HG03060 (cell line): ENCODE measurements around the gene SRXN1.

Experiments used
- ATAC-seq: cut with Tn5 transposase; IDR thresholded peaks from one replicate; pipeline ENCODE4 v1.9.1; 2021; ENCODE audit warnings: low read depth, moderate number of reproducible peaks; ENCODE audit not compliant: unreplicated experiment

Gene SRXN1

DNA sequence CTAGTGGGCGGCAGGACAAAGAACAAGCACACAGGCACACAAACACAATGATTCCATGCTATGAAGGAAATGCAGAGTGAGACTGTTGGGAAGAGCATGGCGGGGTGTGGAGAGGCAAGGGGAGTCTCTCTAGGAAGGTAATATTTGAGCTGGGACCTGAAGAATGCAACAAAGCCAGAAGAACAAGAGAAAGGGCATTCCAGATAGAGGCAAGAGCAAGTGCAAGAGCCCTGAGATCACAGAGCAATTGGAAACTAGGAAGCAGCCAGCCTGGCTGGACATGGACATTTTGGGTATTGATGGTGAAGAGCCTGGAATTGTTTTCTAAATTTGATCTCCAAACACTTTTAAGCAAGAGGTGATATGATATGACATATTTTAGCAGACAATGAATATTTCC is 15.4 kb downstream of the SRXN1 start:
- no peak for ATAC-seq

DNA sequence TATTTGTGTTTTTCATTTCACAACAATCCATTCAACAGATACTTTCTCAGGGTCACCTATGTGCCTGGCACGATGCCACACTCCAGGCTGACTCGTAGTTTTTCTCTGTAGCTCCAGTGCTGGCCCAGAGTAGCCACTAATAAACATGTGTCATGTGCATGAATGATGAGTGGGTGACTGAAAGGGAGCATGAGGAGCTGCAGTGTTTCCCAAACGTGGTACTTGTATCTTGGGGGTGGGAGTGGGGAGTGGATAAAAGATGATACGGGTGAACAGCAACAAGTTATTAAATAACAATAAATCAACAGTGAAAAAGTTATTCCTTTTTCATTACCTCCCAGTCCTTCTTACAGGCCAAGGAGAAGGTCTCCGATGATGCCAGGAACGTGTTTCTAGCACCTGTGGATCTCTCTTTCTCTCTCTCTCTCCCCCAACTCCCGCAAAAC is 17.1 kb downstream of the SRXN1 start:
- ATAC-seq, result no peak

DNA sequence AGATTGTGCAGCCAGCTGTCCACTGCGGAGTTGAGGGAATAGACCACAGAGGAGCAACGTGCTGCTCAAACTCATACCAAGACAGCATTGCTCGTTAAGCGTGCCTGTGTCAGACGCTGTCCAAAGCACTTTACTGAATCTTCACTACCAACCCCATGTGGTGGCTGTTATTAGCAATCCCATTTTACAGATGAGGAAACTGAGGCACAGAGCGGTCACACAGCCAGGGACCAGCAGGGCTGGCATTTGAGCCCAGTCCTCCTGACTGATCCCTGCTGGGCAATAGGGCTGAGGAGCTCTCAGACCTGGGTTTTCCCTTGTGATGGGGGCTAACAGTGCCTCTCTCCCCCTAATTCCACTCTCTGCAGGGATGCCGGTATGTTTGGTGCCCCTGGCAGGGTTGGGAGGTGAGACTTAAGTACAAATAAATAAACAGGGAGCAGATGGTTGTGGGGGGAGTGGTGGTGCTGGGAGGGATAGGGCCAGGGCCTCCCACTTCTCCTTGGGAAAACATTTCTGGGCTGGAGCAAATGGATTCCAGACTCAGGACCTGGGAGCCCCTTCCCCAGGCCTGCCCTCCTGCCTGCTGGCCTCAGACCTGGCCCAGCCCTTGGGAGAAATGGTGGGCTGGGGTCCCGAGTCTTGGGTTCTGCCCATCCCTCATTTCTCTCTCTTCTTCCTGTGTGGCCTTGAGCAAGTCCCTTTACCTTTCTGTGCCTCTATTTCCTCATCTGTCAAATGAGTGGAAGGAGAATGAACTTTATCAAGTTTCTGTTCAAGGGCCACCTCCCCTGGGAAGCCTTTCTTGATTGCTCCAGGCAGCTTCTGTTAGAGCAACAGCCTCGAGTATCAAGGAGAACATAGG is 17.7 kb downstream of the SRXN1 start:
- no peak for ATAC-seq

DNA sequence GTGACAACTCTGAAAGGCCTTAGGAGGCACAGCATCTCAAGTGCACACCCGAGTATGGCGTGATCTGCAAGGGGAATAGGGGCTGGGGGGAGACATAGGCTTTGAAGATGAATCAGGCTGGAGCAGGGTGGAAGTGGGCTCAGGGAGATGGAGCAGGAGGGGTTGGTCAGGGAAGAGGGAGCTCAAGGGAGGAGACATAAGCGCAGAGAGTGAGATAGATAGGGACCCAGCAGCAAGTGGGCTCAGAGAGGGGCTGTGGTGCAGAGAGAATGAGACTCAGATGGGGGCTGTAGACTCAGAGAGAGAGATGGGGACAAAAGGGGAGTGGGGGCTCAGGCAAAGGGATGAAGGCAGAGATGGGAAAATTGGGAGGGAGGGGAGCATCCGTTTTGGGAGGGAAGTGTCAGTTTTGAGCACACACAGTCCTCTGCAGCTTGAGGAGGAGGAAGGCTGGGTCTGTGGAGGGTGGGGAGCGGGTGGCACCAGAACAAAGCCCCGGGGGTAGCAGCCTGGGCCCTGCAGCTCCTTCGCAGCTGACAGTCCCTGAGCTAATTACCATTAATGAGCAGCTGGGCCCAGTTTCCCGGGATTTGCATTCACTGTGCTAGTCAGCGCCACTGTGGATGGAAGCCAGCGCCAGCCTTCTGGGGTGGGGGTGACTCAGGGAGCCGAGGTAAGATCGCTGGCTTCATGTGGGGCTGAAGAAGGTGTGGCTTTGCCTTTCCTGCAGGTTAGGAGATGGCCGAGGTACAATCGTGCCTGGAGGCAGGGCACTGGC is 18.7 kb downstream of the SRXN1 start:
- ATAC-seq, result no peak

DNA sequence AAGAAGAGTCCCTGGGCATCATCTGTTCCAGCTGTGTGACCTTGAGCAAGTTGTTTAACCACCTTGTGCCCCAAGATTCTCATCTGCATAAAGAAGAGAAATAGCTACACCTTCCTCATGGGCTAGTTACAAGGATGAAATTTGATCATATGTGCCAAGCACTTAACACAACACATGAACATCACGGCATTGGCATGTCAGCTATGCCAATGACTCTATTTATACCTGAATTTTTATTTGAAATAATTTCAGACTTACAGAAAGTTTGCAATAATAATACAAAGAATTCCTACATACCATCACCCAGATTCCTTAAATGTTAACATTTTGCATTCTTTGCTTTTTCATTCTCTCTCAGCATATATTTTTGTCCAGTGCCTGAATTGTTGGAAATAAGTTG is 21.9 kb downstream of the SRXN1 start:
- no peak for ATAC-seq

DNA sequence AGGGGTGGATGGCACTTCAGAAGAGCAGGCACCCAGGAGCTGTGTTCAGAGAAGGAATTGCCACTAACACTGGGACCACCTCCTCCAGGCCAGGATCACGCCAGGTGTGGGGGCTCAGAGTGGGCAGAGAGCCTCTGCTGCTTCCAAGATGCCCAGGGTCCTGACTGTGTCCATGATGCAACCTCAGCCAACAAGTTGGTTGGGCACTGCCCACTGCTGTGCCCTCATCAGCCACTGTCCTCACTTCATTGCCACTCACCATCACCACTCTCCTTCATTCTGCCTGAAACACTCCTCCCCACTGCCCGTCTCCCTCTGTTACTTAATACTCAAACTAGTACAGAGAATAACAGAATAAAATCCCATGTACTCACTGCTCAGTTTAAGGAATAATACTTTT is 26.4 kb downstream of the SRXN1 start:
- ATAC-seq, result no peak

DNA sequence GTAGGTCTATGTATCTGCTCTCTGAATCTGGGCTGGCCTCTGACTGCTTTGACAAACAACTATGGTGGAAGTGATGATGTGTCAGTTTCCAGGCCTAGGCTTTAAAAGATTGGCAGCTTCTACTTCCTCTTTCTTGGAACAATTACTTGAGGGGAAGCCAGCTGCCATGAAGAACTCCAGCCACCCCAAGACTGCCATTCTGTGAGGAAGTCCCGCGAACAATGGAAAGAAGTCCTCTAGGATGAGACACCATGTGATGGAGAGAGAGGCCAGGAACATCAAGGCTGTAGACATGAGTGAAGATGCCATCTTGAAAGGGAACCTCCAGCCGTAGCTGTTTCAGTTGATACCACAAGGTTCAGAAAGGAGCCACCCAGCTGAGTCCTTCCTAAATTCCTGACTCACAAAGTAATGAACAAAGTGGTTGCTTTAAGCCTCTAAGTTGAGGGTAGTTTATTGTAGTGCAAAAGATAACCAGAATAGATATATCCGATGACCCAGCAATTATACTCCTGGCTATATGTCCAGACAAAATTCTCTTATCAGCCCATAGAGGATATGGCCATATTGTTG is 27.6 kb downstream of the SRXN1 start:
- no peak for ATAC-seq

DNA sequence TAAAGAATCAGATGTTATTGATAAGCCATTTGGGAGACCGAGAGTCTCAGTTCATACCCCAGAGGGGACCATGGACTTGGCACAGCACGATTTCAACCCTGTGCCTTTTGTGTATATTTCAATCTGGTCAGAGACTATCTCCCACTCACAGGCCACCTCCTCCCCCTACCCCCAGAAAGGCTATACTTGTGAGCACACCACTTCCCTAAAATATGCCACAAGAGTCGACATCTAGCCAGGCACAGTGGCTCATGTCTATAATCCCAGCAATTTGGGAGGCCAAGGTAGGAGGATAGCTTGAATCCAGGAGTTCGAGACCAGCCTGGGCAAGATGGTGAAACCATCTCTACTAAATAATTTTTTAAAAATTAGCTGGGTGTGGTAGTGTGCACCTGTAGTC is 29.3 kb downstream of the SRXN1 start:
- ATAC-seq, result no peak

DNA sequence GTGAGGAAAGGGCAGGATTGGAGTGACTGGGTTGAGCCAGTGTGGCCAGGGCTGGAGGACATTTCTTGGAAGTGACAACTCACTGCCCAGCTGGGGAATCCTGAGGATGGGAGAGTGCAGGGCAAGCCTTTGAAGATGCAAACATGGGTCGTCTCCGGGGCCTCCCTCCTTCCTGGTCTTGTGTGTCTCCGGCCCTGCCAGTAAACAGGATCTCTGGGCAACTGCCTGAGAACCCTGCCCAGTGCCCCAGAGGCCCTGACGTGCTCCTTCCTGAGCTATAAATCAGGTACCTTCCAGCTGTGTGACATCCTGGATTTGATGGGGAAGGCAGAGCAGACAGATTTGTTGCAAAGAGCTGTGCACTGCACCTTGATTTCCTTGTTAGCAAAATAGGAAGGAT is 30.0 kb downstream of the SRXN1 start:
- no peak for ATAC-seq

DNA sequence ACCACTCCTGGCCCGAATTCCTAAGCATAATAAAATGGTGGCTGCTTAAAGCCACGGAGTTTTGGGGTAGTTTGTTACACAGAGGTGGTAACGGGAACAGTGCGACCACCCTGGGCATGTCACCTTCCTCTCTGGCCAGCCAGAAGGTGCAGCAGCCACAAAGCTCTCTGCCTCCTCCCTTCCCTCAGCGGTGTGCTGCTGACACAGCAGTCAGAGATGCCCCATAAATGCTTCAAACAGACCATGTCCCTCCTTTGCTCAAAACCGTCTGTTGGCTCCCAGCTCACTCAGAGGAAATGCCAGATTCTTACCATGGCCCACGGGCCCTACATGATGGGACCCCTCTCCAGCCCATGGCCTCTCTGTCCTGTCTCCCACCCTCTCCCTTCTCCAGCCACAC is 30.8 kb downstream of the SRXN1 start:
- no peak for ATAC-seq

DNA sequence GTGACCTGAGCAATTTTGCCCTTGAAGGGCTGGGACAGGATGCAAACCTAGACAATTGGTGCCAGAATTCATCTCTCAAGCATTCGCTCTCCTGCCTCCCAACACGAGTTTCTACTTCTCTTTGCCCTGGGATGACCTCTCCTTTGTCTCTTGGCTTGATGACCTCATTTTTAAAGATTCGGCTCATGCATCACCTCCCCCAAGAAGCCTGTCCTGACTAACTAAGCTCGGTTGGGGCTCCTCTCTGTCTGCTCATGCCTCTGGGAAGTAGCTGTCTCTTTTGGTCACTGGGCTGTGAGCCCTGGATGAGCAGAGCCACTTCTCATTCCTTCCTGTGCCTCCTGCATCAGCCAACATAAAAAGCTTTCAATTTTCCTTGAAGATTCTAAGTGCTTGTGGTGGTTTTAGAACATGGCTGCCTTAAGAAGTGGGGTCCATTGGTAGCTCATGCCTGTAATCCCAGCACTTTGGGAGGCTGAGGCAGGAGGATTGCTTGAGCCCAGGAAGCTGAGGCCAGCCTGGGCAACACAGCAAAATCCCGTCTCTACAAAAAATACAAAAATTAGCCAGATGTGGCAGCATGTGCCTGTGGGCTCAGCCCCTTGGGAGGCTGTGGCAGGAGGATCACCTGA is 31.8 kb downstream of the SRXN1 start:
- no peak for ATAC-seq

DNA sequence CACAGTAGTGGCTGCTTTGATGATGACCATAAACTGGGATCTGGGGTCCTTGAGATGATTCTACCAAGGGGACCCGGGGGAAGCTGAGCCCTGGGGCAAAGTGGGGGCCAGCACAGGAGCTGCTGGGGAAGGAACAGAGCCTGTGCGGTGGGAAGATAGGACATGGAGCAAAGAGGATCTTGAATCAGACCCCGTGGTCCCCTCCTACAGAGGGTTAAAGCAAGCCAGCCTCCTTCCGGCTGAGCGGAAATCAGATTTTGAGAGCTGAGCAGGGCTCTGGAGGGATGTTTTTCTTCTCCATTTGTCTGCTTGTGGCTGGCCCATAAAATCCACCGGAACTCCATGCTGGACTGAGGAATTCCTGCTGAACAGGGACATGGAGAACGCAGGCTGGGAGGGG is 32.8 kb downstream of the SRXN1 start:
- no peak for ATAC-seq

DNA sequence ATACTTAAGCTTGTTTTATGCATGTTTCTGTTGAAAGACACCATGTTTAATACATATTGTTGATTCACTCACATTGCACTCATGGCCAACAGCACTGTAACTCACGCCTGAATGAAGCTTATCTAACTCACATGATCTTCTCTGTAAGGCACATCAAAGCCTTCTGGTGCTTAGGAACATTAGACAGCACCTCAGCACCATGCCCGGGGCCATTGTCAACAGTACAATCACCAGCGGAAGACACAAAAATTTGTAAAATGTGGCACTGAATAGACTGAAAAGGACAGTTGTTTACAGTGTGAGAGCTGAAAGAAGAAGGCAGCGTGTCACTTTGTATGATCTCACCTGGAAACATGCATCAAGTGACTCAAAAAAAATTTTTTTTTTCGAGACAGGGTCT is 34.0 kb downstream of the SRXN1 start:
- ATAC-seq, result no peak

DNA sequence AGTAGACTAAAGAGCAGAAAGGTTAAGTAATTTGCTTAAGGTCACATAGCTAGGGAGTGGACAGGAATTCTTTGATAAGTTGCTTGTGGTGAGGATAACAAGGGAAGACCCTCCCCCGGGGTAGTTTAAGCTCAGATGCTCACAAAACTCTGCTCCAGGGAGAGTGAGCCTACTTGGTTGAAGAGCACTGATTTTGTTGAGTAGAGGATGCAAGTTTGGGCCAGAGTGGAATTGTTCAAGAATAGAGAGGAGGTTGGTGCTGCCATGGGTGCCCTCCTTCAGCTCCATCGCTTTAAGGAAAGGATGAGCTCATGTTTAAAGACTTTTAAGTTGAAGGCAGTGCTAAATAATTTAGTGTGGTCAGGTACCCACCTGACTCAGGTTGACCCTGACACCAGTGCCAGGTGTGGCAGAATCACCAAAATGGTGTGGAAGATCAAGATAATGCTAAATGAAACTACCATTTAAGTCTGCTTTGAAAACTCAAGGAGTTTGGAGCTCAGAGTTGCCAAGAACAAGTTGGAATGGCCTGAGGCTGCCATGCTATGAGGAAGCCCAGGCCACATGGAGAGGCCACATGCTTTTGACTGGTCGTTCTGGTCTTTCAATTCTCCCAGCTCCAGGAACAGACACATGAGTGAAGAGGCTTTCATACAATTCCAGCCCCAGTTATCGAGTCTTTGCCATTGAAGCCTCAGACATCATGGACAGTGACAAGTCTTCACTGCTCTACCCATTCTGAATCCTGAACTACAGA is 34.9 kb downstream of the SRXN1 start:
- no peak for ATAC-seq

DNA sequence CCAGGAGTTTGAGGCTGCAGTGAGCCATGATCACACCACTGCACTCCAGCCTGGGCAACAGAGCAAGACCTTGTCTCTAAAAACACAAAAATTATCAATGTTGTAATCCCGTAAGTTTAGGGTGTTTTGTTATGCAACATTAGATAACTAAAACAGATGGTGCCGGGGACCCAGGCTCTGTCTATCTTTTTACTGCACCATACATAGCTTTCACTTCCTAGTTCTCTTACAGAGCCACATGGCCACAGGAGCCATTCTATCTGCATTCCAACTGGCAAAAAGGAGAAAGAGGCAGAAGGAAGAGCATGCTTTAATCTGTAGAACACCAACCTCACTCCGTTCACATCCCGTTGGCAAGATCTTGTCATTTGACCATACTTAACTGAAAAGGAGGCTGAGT is 37.5 kb downstream of the SRXN1 start:
- ATAC-seq, result no peak

DNA sequence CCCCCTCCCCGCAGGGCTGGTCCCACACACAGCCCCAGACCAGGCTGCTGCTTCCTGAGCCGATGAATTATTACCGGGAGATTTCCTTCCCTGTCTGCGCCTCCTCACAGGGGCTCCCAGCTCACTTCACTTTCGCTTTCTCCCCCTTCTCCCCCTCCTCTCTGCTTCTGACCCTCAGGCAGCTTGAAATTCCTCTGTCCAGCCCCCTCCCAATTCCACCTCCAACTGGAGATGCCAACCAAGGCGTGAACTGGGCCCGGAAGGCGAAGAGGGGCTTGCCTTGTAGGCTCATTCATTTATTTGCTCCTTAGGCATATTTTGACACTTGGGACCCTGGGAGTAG is 41.2 kb downstream of the SRXN1 start:
- ATAC-seq, result no peak

DNA sequence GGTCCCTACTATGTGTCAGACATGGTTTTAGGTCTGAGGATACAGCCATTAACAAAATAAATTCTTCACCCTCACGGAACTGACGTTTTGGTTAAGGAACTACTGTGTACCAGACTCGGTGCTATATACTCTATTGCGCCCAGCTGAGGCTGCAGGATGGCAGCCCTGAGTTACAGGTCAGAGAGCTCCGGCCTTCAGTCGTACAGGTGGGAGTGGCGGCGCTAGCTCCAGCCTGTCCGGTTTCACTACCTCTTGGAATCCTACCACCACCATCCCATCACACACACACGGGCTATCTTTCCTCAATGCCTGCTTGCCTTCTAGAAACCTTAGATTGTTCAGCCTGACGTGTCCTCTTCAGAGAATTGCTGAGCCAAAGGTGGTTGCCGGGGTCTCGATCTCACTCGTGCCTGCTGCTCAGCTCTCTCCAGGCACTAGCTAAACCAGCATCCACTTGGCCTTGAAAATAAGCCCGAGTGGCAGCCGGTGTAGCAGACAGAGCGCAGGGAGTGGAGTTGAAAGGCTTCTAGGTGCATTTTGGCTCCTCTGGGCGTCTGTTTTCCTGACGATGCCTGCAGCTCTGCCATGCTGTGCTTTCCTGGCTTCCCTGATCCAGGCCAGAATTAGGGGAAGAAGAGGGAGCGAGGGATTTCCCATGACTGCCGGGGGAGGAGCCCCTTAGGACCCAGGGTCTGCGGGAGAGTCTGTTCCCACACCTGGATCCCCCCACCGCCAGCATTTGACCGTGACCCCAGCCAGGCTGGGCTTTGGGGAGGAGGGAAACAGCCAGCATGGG is 41.8 kb downstream of the SRXN1 start:
- ATAC-seq, result no peak

DNA sequence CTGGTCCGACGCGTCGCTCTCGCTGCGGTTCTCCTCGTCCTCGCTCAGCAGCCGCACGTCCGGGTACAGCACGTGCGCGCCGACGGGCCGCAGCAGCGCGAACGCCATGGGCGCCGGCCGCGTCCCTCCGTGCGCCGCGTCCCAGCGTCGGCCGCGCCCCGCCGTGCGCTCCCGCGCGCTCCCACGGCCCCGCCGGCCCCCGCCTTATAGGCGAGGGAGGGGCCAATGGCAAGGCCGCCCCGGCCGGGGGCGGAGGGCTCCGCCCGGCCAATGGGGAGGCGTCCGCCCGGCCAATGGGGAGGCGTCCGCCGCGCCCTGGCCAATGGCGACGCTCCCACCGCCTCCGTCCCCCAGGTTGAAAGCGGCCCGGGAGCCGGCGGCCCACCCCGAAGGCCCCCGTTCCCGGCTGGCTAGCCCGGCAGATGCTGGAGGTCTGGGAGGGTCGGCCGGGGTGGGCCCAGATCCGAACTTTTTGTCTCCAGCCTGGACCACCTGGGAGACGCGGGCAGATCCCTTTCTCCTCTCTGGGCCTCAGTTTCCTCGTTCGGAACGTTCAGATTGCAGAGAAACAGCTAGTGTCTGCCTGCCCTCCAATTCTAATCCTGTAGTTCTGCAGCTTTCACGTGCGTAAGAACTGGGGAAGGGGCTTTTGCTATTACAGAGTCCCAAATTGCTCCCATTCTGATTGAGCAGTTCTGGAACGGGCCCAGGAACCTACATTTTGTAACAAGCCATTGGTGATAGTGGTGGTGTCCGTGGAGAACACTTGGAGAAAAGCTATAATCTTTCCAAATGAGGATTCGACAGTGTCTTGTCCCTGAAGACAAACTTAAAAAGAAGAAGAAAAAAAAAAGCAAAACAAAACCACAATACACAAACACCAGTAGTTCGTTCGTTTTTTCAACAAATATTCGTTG is 42.6 kb downstream of the SRXN1 start, which contains the start of gene TCF15:
TSS of gene TCF15 (minus strand) at position 180 of the 917 bp plus-strand sequence. CDS start at position 108, 72 bp downstream.
- no peak for ATAC-seq
